SK-N-SH (cell line): ENCODE results near the gene SLC34A3. TPM values are rescaled to one million over a fixed set of nuclear protein-coding genes. Genes with fewer than 3 reads are reported as not detected.

ENCODE experiments used
- CTCF ChIA-PET: fragments of 300-600, 350-600 bp; formaldehyde crosslinking; extraction: SDS; loops from one replicate; lab custom pipeline; 2021; lab: Yijun Ruan, JAX
- POLR2A ChIA-PET: fragments of 350-600 bp; sonication (Branson Sonifier 250); formaldehyde crosslinking; extraction: SDS; loops from one replicate; lab custom pipeline; 2020; ENCODE audit warnings: antibody characterized with exemption, inconsistent platforms; lab: Yijun Ruan, JAX
- DNase-seq: peaks from one replicate; pipeline ENCODE4 v3.0.0; 2012
- H2AFZ ChIP-seq: fragments of 200-600 bp; sonication (generic); 2 replicates; pipeline ENCODE4 v1.8.1; 2016; ENCODE audit warnings: antibody characterized with exemption, mild to moderate bottlenecking, low read depth
- H3F3A ChIP-seq: fragments of 200-600 bp; sonication (generic); replicated peaks from 2 replicates; pipeline ENCODE3; 2016; ENCODE audit warnings: antibody characterized with exemption, mild to moderate bottlenecking; ENCODE audit not compliant: insufficient read depth
- H3K27ac ChIP-seq, 2 experiments: fragments of 200-500 bp in 1 of 2; fragments of 200-600 bp in 1 of 2; sonication (Bioruptor generic) in 1 of 2; sonication (generic), shearing (Covaris generic) in 1 of 2; 2 replicates each; pipeline versions ENCODE4 v1.5.1 to v1.6.1; 2014 to 2016; ENCODE audit warnings: low read depth in 2 of 2, inconsistent platforms in 1 of 2, low read length in 1 of 2, mild to moderate bottlenecking in 1 of 2, mixed read lengths in 1 of 2
- H3K27me3 ChIP-seq: fragments of 200-600 bp; sonication (generic), shearing (Covaris generic); 2 replicates; pipeline ENCODE4 v1.6.1; 2016; ENCODE audit warnings: mixed run types; ENCODE audit not compliant: insufficient read depth
- H3K36me3 ChIP-seq, 2 experiments: fragments of 200-500 bp in 1 of 2; fragments of 200-600 bp in 1 of 2; sonication (Bioruptor generic) in 1 of 2; sonication (generic) in 1 of 2; replicated peaks in 1 of 2; 2 replicates each; pipeline versions ENCODE3 to v1.5.1; 2014 to 2016; ENCODE audit warnings: low read length in 1 of 2, mild to moderate bottlenecking in 1 of 2; ENCODE audit not compliant: insufficient read depth in 2 of 2, control insufficient read depth in 1 of 2
- H3K4me1 ChIP-seq, 2 experiments: fragments of 200-500 bp in 1 of 2; fragments of 200-600 bp in 1 of 2; sonication (Bioruptor generic) in 1 of 2; sonication (generic), shearing (Covaris generic) in 1 of 2; 2 replicates each; pipeline versions ENCODE4 v1.5.1 to v1.6.1; 2014 to 2016; ENCODE audit warnings: low read depth in 1 of 2, low read length in 1 of 2, mixed run types in 1 of 2; ENCODE audit not compliant: insufficient read depth in 2 of 2, control insufficient read depth in 1 of 2
- H3K4me2 ChIP-seq: fragments of 200-600 bp; sonication (generic), shearing (Covaris generic); 2 replicates; pipeline ENCODE4 v1.6.1; 2017; ENCODE audit warnings: mixed run types
- H3K4me3 ChIP-seq, 2 experiments: fragments of 200-500 bp in 1 of 2; fragments of 200-600 bp in 1 of 2; sonication (Bioruptor generic) in 1 of 2; sonication (generic), shearing (Covaris generic) in 1 of 2; 2 replicates each; pipeline versions ENCODE4 v1.5.1 to v1.8.1; 2014 to 2016; ENCODE audit warnings: low read depth in 2 of 2, inconsistent platforms in 1 of 2, low read length in 1 of 2, mild to moderate bottlenecking in 1 of 2, mixed read lengths in 1 of 2, moderate library complexity in 1 of 2
- H3K79me2 ChIP-seq: fragments of 200-600 bp; sonication (generic); 2 replicates; pipeline ENCODE4 v1.8.1; 2017; ENCODE audit warnings: mild to moderate bottlenecking; ENCODE audit not compliant: insufficient read depth
- H3K9ac ChIP-seq: fragments of 200-600 bp; sonication (generic); 2 replicates; pipeline ENCODE4 v1.6.1; 2017; ENCODE audit warnings: mixed run types
- H3K9me2 ChIP-seq: fragments of 200-600 bp; sonication (generic); 2 replicates; pipeline ENCODE4 v1.6.1; 2017; ENCODE audit warnings: mixed run types
- H3K9me3 ChIP-seq: fragments of 200-600 bp; sonication (generic); 2 replicates; pipeline ENCODE4 v1.6.1; 2017; ENCODE audit warnings: mixed run types, mild to moderate bottlenecking, moderate library complexity
- H4K20me1 ChIP-seq: fragments of 200-600 bp; sonication (generic); 2 replicates; pipeline ENCODE4 v1.6.1; 2017; ENCODE audit warnings: mild to moderate bottlenecking, mixed run types; ENCODE audit not compliant: insufficient read depth
- CHD2 ChIP-seq: fragments of 150-350 bp; IDR thresholded peaks from 2 replicates; pipeline ENCODE4 v1.6.1; 2018; ENCODE audit warnings: low read length; ENCODE audit not compliant: partially characterized antibody
- EP300 ChIP-seq, 2 experiments: IDR thresholded peaks; 2 replicates each; pipeline versions ENCODE4 v1.4.0 to v1.6.1; 2012; ENCODE audit warnings: borderline replicate concordance in 1 of 2, low read depth in 1 of 2, low read length in 1 of 2
- EZH2phosphoT487 ChIP-seq: fragments of 200-600 bp; sonication (generic); IDR thresholded peaks from 2 replicates; pipeline ENCODE4 v1.6.1; 2017; ENCODE audit warnings: low read depth, mixed run types, mild to moderate bottlenecking, antibody characterized with exemption, moderate library complexity, borderline replicate concordance
- FOXJ3 ChIP-seq: sonication (generic); formaldehyde crosslinking; IDR thresholded peaks from 2 replicates; pipeline ENCODE4 v1.5.1; 2020; ENCODE audit warnings: mild to moderate bottlenecking, missing genetic modification reagents
- FOXM1 ChIP-seq: IDR thresholded peaks from 2 replicates; pipeline ENCODE4 v1.4.0; 2012; ENCODE audit warnings: low read depth, mild to moderate bottlenecking
- GATA2 ChIP-seq: sonication (generic); formaldehyde crosslinking; IDR thresholded peaks from 2 replicates; pipeline ENCODE4 v1.5.0; 2020; ENCODE audit warnings: mild to moderate bottlenecking, missing genetic modification reagents
- NFIC ChIP-seq: IDR thresholded peaks from 2 replicates; pipeline ENCODE4 v1.4.0; 2012; ENCODE audit warnings: borderline replicate concordance
- NRF1 ChIP-seq: IDR thresholded peaks from 2 replicates; pipeline ENCODE4 v1.6.1; 2012; ENCODE audit warnings: low read depth, mild to moderate bottlenecking, low read length
- POLR2AphosphoS5 ChIP-seq: IDR thresholded peaks from 2 replicates; pipeline ENCODE4 v1.6.1; 2012; ENCODE audit warnings: low read depth, low read length
- RAD21 ChIP-seq: IDR thresholded peaks from 2 replicates; pipeline ENCODE4 v1.6.1; 2012; ENCODE audit warnings: mild to moderate bottlenecking, low read length
- RCOR1 ChIP-seq: fragments of 150-350 bp; IDR thresholded peaks from 2 replicates; pipeline ENCODE4 v1.6.1; 2017; ENCODE audit warnings: antibody characterized with exemption, low read length
- RFX5 ChIP-seq: IDR thresholded peaks from 2 replicates; pipeline ENCODE4 v1.6.1; 2012; ENCODE audit warnings: mild to moderate bottlenecking, improper control_type of control experiment, low read length
- RXRA ChIP-seq: IDR thresholded peaks from 2 replicates; pipeline ENCODE4 v1.4.0; 2012; ENCODE audit warnings: low read depth, mild to moderate bottlenecking, borderline replicate concordance
- SMC3 ChIP-seq: IDR thresholded peaks from 2 replicates; pipeline ENCODE4 v1.6.1; 2012; ENCODE audit warnings: low read depth, low read length, improper control_type of control experiment
- TAF1 ChIP-seq: IDR thresholded peaks from 2 replicates; pipeline ENCODE4 v1.6.1; 2012; ENCODE audit warnings: low read depth, mild to moderate bottlenecking, low read length, moderate library complexity, borderline replicate concordance
- TCF12 ChIP-seq: IDR thresholded peaks from 2 replicates; pipeline ENCODE4 v1.4.0; 2012
- TEAD4 ChIP-seq: IDR thresholded peaks from 2 replicates; pipeline ENCODE4 v1.4.0; 2012; ENCODE audit warnings: mild to moderate bottlenecking, borderline replicate concordance; ENCODE audit not compliant: insufficient read depth
- YY1 ChIP-seq: IDR thresholded peaks from 2 replicates; pipeline ENCODE4 v1.4.0; 2012; ENCODE audit warnings: low read depth, mild to moderate bottlenecking
- WGBS: methylation state at CpG from one replicate; pipeline ENCODE4 v1.1.6; 2017; ENCODE audit warnings: low lambda C conversion rate; 5-methylcytosine and 5-hydroxymethylcytosine counted together
- polyA plus RNA-seq, 3 experiments: library from polyadenylated mRNA; depleted of rRNA; stranded (reverse); fragments of >200 nt; gene quantifications; 2 replicates each; pipeline ENCODE4 v1.2.3, GENCODE V29; 2012
- TF ChIP-seq, protein P1 (sequence below): IDR thresholded peaks from 2 replicates; pipeline ENCODE4 v1.4.0; 2012; ENCODE audit warnings: low read depth, borderline replicate concordance
- TF ChIP-seq, protein P2 (sequence below): IDR thresholded peaks from 2 replicates; pipeline ENCODE4; 2012
- TF ChIP-seq, protein P3 (sequence below): IDR thresholded peaks from 2 replicates; pipeline ENCODE4 v1.4.0; 2012; ENCODE audit warnings: low read depth
- TF ChIP-seq, protein P4 (sequence below): fragments of 200-600 bp; sonication (generic); IDR thresholded peaks from 2 replicates; pipeline ENCODE4 v1.6.1; 2017; ENCODE audit warnings: antibody characterized with exemption, mild to moderate bottlenecking, moderate library complexity

Gene SLC34A3
- polyA plus RNA-seq, 1 of the 3 experiments (the other 2 are of a cell fraction): not detected

DNA sequence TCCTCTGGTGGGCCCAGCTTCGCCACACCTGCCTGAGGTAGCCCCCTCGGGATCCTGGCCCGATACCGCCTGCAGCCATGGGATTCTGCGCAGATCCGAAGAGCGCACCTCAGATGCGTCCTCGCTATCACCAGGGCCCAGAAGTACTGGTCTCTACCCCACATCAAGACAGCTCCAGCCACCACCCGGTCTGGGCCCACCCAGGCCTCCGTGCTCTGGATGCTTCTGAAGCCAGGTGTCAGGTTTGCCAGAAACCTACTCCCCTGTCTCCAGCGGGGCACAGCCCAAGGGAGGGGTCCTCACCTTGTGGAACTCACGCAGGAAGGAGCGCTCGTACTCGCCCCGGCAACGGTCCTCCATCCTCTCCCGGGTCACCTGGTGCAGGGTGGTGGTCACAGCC, 44.8 kb upstream of the SLC34A3 start:
- peaks cover 3 to 53% of the 10 kb centered on the region in 2 experiments for H3K36me3 ChIP-seq
- H3K4me2 ChIP-seq: no peak overlapping the region
- ChIA-PET POLR2A (no interaction called here), CTCF (interaction anchor here (1.4 kb wide), 1 partner anchor 51 kb away, joined by 4 read pairs; no protein-coding TSS in a partner anchor)
- H3K9ac ChIP-seq: no peak overlapping the region
- H3K27me3 ChIP-seq: no peaks in the 10 kb centered on the region
- no peak for TF ChIP-seq SMC3
- TF ChIP-seq TCF12: no peak
- no peak for TF ChIP-seq FOXM1
- TF ChIP-seq, protein P1, sequence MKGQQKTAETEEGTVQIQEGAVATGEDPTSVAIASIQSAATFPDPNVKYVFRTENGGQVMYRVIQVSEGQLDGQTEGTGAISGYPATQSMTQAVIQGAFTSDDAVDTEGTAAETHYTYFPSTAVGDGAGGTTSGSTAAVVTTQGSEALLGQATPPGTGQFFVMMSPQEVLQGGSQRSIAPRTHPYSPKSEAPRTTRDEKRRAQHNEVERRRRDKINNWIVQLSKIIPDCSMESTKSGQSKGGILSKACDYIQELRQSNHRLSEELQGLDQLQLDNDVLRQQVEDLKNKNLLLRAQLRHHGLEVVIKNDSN: no peak
- no peak for TF ChIP-seq CHD2
- TF ChIP-seq RFX5: no peak
- no peak for TF ChIP-seq FOXJ3 (CRISPR knock-in tag)
- TF ChIP-seq YY1: no peak
- TF ChIP-seq NFIC: no peak
- TF ChIP-seq EP300 (IDR thresholded peaks at IDR 0.05; ENCODE audit: borderline replicate concordance in 1 of 2, low read depth in 1 of 2, low read length in 1 of 2): no peak
- TF ChIP-seq TEAD4: no peak
- H4K20me1 ChIP-seq: peaks cover 20% of the 10 kb centered on the region
- no peaks in the 10 kb centered on the region for H3K9me3 ChIP-seq
- WGBS: 100% methylated on average over 5 of the region's 19 CpGs
- H2AFZ ChIP-seq: no peak overlapping the region
- H3F3A ChIP-seq: peaks cover 16% of the 10 kb centered on the region
- H3K4me1 ChIP-seq: peaks cover 12 to 35% of the 10 kb centered on the region in 2 experiments; a peak in 3 of 4 replicates
- peaks cover 42% of the 10 kb centered on the region for H3K79me2 ChIP-seq
- DNase-seq: no peak
- no peak overlapping the region for H3K4me3 ChIP-seq
- H3K27ac ChIP-seq: no peak overlapping the region
- no peaks in the 10 kb centered on the region for H3K9me2 ChIP-seq

DNA sequence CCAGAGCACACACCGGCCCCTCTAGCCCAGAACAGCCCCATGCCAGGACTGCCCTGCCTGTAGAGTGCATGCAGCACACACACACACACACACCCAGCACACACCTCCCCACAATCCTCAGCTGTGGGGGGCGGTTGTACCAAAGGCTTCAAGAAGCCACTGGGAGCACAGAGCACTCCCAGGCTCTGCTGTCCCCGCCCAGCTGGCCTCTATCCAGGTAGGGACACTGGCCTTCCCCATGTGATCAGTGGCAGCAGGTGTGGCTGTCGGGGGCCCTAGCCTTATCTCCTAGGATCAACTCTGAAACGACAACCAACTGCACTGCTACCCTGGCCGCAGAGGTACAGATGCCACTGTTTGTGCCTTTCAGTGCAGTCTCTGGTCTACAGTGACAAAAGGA, 44.3 kb upstream of the SLC34A3 start:
- WGBS: 53% methylated on average over 3 of the region's 6 CpGs
- Histone ChIP-seq H4K20me1 (peaks cover 22% of the 10 kb centered on the region), H3K36me3 (peaks cover 3 to 53% of the 10 kb centered on the region in 2 experiments), H3K79me2 (peaks cover 47% of the 10 kb centered on the region), H3F3A (peaks cover 16% of the 10 kb centered on the region), H3K27me3 (no peaks in the 10 kb centered on the region), H3K9ac (no peak overlapping the region), H3K9me2 (no peaks in the 10 kb centered on the region), H3K4me1 (peaks cover 12 to 35% of the 10 kb centered on the region in 2 experiments; a peak in 3 of 4 replicates), H2AFZ (no peak overlapping the region), H3K4me2 (peak overlapping the region; percentile 99), H3K9me3 (no peaks in the 10 kb centered on the region), H3K4me3 (no peak overlapping the region), H3K27ac (no peak overlapping the region)
- TF ChIP-seq, protein P2, sequence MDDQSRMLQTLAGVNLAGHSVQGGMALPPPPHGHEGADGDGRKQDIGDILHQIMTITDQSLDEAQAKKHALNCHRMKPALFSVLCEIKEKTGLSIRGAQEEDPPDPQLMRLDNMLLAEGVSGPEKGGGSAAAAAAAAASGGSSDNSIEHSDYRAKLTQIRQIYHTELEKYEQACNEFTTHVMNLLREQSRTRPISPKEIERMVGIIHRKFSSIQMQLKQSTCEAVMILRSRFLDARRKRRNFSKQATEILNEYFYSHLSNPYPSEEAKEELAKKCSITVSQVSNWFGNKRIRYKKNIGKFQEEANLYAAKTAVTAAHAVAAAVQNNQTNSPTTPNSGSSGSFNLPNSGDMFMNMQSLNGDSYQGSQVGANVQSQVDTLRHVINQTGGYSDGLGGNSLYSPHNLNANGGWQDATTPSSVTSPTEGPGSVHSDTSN: no peak
- TF ChIP-seq SMC3 (no peak), TAF1 (no peak), YY1 (no peak), RXRA (no peak), NRF1 (no peak), EP300 (IDR thresholded peaks at IDR 0.05; ENCODE audit: borderline replicate concordance in 1 of 2, low read depth in 1 of 2, low read length in 1 of 2) (no peak), RCOR1 (no peak), RFX5 (no peak), POLR2AphosphoS5 (no peak), EZH2phosphoT487 (no peak), RAD21 (no peak), GATA2 (no peak)
- TF ChIP-seq, protein P1: no peak
- TF ChIP-seq, protein P3, sequence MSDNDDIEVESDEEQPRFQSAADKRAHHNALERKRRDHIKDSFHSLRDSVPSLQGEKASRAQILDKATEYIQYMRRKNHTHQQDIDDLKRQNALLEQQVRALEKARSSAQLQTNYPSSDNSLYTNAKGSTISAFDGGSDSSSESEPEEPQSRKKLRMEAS: no peak
- TF ChIP-seq, protein P4, sequence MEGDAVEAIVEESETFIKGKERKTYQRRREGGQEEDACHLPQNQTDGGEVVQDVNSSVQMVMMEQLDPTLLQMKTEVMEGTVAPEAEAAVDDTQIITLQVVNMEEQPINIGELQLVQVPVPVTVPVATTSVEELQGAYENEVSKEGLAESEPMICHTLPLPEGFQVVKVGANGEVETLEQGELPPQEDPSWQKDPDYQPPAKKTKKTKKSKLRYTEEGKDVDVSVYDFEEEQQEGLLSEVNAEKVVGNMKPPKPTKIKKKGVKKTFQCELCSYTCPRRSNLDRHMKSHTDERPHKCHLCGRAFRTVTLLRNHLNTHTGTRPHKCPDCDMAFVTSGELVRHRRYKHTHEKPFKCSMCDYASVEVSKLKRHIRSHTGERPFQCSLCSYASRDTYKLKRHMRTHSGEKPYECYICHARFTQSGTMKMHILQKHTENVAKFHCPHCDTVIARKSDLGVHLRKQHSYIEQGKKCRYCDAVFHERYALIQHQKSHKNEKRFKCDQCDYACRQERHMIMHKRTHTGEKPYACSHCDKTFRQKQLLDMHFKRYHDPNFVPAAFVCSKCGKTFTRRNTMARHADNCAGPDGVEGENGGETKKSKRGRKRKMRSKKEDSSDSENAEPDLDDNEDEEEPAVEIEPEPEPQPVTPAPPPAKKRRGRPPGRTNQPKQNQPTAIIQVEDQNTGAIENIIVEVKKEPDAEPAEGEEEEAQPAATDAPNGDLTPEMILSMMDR: no peak
- no peak for DNase-seq
- POLR2A ChIA-PET: no interaction called here
- CTCF ChIA-PET: interaction anchor here (1.4 to 3.5 kb wide), 2 partner anchors 14 to 50 kb away, joined by 4 to 24 read pairs; partner anchors contain the start of genes LRRC26 and TMEM210
